ENCODE data around the gene C1orf94.

The C1orf94 gene, protein sequence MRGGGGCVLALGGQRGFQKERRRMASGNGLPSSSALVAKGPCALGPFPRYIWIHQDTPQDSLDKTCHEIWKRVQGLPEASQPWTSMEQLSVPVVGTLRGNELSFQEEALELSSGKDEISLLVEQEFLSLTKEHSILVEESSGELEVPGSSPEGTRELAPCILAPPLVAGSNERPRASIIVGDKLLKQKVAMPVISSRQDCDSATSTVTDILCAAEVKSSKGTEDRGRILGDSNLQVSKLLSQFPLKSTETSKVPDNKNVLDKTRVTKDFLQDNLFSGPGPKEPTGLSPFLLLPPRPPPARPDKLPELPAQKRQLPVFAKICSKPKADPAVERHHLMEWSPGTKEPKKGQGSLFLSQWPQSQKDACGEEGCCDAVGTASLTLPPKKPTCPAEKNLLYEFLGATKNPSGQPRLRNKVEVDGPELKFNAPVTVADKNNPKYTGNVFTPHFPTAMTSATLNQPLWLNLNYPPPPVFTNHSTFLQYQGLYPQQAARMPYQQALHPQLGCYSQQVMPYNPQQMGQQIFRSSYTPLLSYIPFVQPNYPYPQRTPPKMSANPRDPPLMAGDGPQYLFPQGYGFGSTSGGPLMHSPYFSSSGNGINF

DNA sequence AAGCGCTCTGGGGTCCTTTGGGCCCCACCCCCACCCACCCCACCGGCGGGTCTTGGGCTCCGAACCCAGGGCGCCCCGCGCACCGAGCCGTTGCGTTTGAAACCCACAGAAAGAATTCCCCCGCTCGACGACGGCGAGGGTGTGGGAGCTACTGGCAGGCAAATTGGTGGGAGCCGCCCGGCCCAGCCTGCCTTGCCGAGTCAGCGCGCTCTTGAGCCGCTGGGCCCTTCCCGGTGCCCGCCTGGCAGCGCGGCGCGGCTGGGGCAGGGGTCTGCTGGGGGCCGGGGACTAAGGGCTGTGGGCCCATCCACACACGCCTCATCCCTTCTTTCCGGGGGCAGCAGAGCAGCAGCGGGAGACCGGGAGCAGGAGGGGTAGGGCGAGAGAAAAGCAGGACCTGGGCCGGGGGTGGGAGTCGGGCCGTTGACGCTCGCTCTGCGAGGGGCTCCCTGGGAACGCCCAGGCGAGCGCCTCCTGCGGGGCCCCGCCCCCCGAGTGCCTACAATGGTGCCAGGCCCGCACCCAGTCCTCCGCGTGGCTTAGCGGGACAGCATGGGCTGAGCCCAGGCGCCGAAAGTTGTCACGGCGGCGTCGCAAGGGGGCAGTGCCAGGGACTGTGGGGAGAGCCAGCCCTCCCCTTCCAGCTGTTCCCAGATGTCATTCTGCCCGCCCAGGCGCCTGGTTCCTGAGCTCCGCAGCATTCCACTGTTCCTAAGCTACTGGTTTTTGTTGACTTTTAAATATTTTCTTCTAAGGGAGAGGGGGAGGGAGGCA, at the start of gene C1orf94:
C1orf94 (plus strand) TSS at position 78 of the 774 bp plus-strand sequence. CDS start 883 bp downstream, outside the sequence.
- Histone ChIP-seq H3K27me3 (ENCODE audit: control insufficient read depth, insufficient read depth, low read length) (peaks cover 36% of the 10 kb centered on the region), H3K36me3 (ENCODE audit: control insufficient read depth, insufficient read depth, low read length) (no peaks in the 10 kb centered on the region), H3K4me1 (ENCODE audit: control insufficient read depth, insufficient read depth, low read length) (peaks cover 10% of the 10 kb centered on the region), H3K4me3 (ENCODE audit: low read depth, low read length) (peak within 1 kb of the TSS; percentile 50), H3K9ac (ENCODE audit: low read depth, low read length) (no peak within 1 kb of the TSS), H3K9me3 (ENCODE audit: control insufficient read depth, insufficient read depth, low read length) (no peaks in the 10 kb centered on the region)

DNA sequence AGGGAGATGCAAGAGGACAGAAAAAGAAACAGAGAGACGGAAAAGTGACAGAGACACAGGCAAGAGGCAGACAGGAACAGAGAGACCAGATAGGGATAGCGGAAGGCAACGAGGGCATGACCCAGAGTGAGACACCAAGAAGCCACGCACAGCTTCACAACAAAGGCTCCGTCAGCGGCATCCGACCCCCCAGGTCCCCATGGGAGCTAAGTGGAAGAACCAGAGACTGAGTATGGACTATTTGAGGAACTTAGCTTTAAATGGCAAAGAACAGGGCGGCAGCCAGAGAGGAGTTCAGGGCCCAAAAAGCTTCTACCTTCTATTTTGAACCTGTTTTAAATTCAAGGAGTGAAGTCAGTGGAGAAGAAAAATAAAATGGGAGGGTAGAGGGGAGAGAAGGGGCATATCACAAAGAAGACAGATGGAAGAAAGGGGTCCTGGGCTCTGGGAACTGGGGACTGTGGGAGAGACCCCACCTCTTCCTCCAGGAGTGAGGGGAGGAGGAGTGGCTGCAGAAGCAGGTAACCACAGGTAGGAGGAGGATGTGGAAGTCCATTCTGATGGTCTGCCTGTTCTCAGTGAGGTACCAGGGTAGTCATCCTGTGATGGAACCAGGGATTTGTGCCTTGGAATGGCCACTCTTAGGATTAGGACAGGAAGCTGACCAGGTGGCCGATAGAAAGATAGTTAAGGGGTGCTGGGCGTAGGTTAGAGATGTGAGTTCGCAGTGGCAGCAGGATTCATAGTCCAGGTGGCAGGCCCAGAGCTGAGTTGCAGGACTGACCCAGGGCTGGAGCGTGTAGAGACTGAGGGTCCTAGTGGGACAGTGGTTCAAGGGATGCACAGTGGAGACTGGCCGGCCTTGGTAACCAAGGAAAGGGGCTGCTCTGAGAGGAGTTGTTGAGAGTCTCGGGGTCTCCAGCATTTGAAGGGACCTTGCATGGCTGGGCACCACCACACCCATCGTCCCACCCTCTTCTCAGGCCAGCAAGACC, 49.4 kb upstream of the C1orf94 start:
- H3K9ac ChIP-seq (ENCODE audit: low read depth, low read length), result no peak overlapping the region
- no peaks in the 10 kb centered on the region for H3K36me3 ChIP-seq (ENCODE audit: control insufficient read depth, insufficient read depth, low read length)
- no peaks in the 10 kb centered on the region for H3K9me3 ChIP-seq (ENCODE audit: control insufficient read depth, insufficient read depth, low read length)
- H3K4me1 ChIP-seq (ENCODE audit: control insufficient read depth, insufficient read depth, low read length), result peaks cover 2% of the 10 kb centered on the region
- no peak overlapping the region for H3K4me3 ChIP-seq (ENCODE audit: low read depth, low read length)
- no peaks in the 10 kb centered on the region for H3K27me3 ChIP-seq (ENCODE audit: control insufficient read depth, insufficient read depth, low read length)

DNA sequence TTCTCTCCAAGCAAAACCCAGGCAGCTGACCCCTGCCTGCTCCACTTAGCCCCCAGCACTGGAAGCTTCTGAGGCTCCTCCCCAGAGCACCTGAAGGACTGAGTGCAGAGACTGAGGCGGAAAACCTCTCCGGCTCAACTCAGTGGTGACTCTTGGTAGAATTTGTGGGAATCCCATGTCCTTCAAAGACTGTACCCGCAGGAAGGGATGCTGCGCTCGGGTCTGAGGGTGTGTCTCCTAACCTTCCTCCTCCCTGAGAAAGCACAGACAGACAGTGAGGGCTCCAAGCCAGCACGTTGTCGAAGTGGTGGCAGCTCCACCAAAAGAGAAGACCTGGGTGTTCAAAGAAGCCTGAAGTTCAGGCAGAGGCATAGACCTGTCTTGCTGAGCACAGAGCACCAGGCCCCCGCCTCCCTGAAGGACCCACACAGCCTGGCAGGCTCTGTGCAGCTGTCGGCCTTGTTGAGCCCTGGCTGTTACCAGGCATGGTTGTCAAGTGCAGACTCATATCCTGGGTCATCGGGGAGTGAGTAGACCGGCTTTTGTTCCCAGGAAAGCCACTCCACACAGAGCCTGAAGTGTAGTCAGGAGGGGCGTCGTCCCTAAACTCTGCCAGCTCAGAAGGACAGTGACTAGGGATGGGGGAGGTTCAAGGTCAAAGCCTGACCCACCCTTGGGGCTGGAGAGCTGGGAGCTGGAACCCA, 48.4 kb upstream of the C1orf94 start:
- no peak overlapping the region for H3K9ac ChIP-seq (ENCODE audit: low read depth, low read length)
- H3K27me3 ChIP-seq (ENCODE audit: control insufficient read depth, insufficient read depth, low read length), result no peaks in the 10 kb centered on the region
- H3K9me3 ChIP-seq (ENCODE audit: control insufficient read depth, insufficient read depth, low read length), result no peaks in the 10 kb centered on the region
- H3K4me3 ChIP-seq (ENCODE audit: low read depth, low read length), result no peak overlapping the region
- H3K36me3 ChIP-seq (ENCODE audit: control insufficient read depth, insufficient read depth, low read length), result no peaks in the 10 kb centered on the region
- H3K4me1 ChIP-seq (ENCODE audit: control insufficient read depth, insufficient read depth, low read length), result no peaks in the 10 kb centered on the region

DNA sequence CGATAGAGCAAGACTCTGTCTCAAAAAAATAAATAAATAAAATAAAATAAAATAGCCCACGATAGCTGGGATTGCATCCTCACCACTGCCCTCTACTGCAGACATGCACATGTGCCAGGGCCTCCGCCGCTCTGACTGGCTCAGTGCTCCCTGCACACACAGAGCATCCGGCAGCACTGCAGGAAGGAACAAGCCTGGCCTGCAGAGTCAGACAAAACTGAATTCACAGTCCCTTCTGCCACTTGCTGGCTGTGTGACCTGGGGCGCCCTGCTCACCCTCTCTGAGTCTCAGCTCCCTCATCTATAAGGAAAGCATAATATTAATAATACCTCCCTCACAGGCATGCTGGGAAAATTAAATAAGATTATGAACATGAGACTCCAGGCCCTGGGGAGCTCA, 47.1 kb upstream of the C1orf94 start:
- H3K9me3 ChIP-seq (ENCODE audit: control insufficient read depth, insufficient read depth, low read length), result no peaks in the 10 kb centered on the region
- no peaks in the 10 kb centered on the region for H3K36me3 ChIP-seq (ENCODE audit: control insufficient read depth, insufficient read depth, low read length)
- H3K9ac ChIP-seq (ENCODE audit: low read depth, low read length), result no peak overlapping the region
- H3K4me3 ChIP-seq (ENCODE audit: low read depth, low read length), result no peak overlapping the region
- H3K27me3 ChIP-seq (ENCODE audit: control insufficient read depth, insufficient read depth, low read length), result no peaks in the 10 kb centered on the region
- no peaks in the 10 kb centered on the region for H3K4me1 ChIP-seq (ENCODE audit: control insufficient read depth, insufficient read depth, low read length)

DNA sequence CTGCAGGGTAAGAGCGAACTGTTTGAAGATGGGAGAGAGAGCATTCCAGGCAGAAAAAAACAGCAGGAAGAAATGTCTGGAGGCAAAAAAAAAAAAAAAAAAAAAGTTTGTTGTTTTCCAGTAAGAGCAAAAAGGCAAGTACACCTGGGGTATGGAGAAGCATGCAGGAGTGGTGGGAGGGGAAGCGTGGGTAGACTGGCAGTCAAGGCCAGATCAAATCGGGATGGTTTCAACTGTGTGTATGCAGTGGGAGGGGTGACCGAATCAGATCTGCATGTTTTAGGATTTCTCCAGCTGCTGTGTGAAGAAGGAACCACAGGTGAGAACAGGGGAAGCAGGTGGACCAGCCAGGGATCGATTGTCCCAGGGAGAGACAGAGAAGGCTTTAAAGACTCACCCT, 46.4 kb upstream of the C1orf94 start:
- H3K4me3 ChIP-seq (ENCODE audit: low read depth, low read length), result no peak overlapping the region
- no peaks in the 10 kb centered on the region for H3K27me3 ChIP-seq (ENCODE audit: control insufficient read depth, insufficient read depth, low read length)
- H3K4me1 ChIP-seq (ENCODE audit: control insufficient read depth, insufficient read depth, low read length), result no peaks in the 10 kb centered on the region
- no peaks in the 10 kb centered on the region for H3K9me3 ChIP-seq (ENCODE audit: control insufficient read depth, insufficient read depth, low read length)
- no peaks in the 10 kb centered on the region for H3K36me3 ChIP-seq (ENCODE audit: control insufficient read depth, insufficient read depth, low read length)
- no peak overlapping the region for H3K9ac ChIP-seq (ENCODE audit: low read depth, low read length)

DNA sequence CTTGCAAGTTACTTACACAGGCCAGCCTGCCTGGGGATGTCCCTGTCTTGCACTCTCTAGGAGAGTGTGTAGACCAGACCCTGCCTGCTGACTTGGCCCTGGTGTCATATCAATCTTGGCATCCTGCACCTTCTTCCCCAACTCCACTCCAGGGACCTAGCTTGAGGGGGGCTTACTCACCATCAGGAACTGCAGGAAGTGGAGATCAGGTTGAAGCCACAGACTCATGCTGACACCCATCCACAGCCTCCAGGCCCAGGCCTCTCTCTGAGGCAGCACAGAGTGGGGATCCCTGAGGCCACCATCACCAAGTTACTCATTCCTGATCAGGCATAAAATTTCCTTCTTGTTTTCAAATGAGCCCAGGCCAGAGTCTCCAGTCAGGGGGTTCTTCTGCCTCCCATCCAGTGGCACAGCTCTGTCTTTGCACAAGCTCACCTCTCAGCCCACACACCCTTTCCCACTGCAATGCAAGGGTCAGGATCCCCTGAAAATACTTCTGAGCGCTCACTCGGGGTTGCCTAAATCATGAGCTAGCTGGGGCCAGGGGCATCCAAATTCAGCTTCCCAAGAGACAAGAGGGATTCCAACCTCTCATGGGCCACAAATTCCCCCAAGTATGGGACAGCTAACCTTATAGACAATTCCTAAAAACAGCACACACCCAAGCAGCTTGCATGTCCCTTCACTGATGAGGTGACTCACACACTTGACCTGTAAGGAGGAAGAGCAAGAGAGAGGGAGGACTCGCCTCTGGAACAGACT, 45.1 kb upstream of the C1orf94 start:
- no peaks in the 10 kb centered on the region for H3K27me3 ChIP-seq (ENCODE audit: control insufficient read depth, insufficient read depth, low read length)
- no peaks in the 10 kb centered on the region for H3K4me1 ChIP-seq (ENCODE audit: control insufficient read depth, insufficient read depth, low read length)
- H3K4me3 ChIP-seq (ENCODE audit: low read depth, low read length), result no peak overlapping the region
- H3K36me3 ChIP-seq (ENCODE audit: control insufficient read depth, insufficient read depth, low read length), result no peaks in the 10 kb centered on the region
- no peaks in the 10 kb centered on the region for H3K9me3 ChIP-seq (ENCODE audit: control insufficient read depth, insufficient read depth, low read length)
- H3K9ac ChIP-seq (ENCODE audit: low read depth, low read length), result no peak overlapping the region

DNA sequence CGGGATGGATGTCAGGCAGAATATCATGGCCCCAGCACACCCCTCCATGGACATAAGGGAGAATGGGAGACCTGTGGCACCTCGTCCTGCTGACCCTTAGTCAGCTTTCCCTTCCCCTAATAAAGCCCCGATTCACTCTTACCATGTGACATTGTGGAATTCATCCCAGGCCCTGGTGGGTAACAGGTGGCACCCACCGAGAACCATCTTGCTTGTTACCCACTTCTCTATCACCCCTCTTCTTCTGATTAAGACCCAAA, 44.6 kb upstream of the C1orf94 start:
- no peaks in the 10 kb centered on the region for H3K36me3 ChIP-seq (ENCODE audit: control insufficient read depth, insufficient read depth, low read length)
- no peak overlapping the region for H3K9ac ChIP-seq (ENCODE audit: low read depth, low read length)
- no peaks in the 10 kb centered on the region for H3K9me3 ChIP-seq (ENCODE audit: control insufficient read depth, insufficient read depth, low read length)
- H3K27me3 ChIP-seq (ENCODE audit: control insufficient read depth, insufficient read depth, low read length), result no peaks in the 10 kb centered on the region
- no peaks in the 10 kb centered on the region for H3K4me1 ChIP-seq (ENCODE audit: control insufficient read depth, insufficient read depth, low read length)
- H3K4me3 ChIP-seq (ENCODE audit: low read depth, low read length), result no peak overlapping the region

DNA sequence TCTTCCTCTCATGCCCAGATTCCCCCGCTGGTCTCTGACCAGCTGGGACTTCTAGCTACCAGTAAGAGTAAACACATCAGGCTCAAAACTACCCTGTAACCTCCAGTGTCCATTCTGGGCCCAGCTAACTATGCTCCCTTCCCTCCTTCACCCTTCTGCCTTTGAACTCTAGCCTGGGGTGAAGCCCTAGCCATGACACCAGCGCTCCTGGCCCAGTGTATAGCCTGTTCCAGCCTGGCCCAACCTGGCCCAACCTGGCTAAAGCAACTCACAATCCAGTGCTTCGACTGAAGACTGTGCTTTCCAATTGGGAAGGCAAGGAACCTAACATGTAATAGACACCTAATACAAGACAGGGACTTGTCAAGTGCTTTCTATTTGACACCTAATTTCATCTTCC, 39.3 kb upstream of the C1orf94 start:
- no peak overlapping the region for H3K9ac ChIP-seq (ENCODE audit: low read depth, low read length)
- H3K4me1 ChIP-seq (ENCODE audit: control insufficient read depth, insufficient read depth, low read length), result peaks cover 5% of the 10 kb centered on the region
- H3K36me3 ChIP-seq (ENCODE audit: control insufficient read depth, insufficient read depth, low read length), result no peaks in the 10 kb centered on the region
- H3K9me3 ChIP-seq (ENCODE audit: control insufficient read depth, insufficient read depth, low read length), result no peaks in the 10 kb centered on the region
- H3K27me3 ChIP-seq (ENCODE audit: control insufficient read depth, insufficient read depth, low read length), result no peaks in the 10 kb centered on the region
- no peak overlapping the region for H3K4me3 ChIP-seq (ENCODE audit: low read depth, low read length)

DNA sequence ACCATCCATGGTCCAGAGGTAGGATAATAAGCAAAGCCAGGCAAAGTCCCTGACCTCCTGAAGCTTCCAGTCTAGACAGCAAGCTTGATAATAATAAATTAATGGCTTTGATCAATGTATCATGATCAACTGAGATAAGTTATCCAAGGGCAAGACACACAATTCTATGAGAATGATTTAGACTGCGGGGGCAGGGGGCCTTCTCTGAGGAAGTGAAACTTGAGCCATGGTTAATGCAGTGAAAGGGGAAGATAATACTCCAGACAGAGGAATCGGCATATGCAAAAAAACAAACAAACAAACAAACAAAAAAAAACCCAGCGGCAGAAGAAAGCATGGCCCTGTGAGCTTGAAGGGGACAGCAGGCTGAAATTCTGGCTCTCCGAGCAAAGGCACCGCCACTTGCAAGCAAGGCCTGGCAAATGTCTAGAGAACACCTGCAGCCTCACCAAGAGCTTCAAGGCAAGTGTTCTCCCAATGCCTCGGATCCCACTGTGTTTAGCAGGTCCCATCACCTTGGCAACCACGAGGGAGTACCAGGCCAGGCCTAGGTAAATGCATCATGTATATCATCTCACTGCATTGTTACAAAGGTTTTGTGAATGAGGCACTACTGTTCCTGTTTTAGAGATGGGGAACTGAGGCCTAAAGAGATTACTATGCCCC, 36.6 kb upstream of the C1orf94 start:
- Histone ChIP-seq H3K36me3 (ENCODE audit: control insufficient read depth, insufficient read depth, low read length) (no peaks in the 10 kb centered on the region), H3K4me1 (ENCODE audit: control insufficient read depth, insufficient read depth, low read length) (peaks cover 5% of the 10 kb centered on the region), H3K4me3 (ENCODE audit: low read depth, low read length) (no peak overlapping the region), H3K9ac (ENCODE audit: low read depth, low read length) (no peak overlapping the region), H3K27me3 (ENCODE audit: control insufficient read depth, insufficient read depth, low read length) (no peaks in the 10 kb centered on the region), H3K9me3 (ENCODE audit: control insufficient read depth, insufficient read depth, low read length) (no peaks in the 10 kb centered on the region)

DNA sequence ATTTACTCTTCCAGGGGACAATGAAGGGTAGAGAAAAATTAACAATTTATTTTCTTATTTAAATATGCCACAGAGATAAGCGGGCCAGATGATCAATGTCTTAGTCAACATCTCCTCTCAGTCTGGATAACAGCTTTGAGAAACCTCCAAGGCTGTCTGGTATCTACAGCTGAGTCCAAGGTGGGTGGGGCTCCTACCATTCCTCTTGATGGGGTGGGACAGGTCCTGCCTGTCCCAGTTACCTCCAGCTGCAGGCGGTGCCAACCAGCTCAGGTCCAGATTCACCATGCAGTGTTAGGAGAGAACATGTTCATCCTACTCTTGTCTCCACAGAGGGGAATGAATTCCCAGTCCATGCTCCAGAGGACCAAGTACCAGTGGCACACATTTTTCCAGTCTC, 32.7 kb upstream of the C1orf94 start:
- Histone ChIP-seq H3K9me3 (ENCODE audit: control insufficient read depth, insufficient read depth, low read length) (no peaks in the 10 kb centered on the region), H3K4me3 (ENCODE audit: low read depth, low read length) (no peak overlapping the region), H3K4me1 (ENCODE audit: control insufficient read depth, insufficient read depth, low read length) (peaks cover 10% of the 10 kb centered on the region), H3K9ac (ENCODE audit: low read depth, low read length) (no peak overlapping the region), H3K27me3 (ENCODE audit: control insufficient read depth, insufficient read depth, low read length) (no peaks in the 10 kb centered on the region), H3K36me3 (ENCODE audit: control insufficient read depth, insufficient read depth, low read length) (peaks cover 3% of the 10 kb centered on the region)
